GM19324 (cell line): ENCODE results near the gene IL12B.
"Not testable (repeated sequence)": the region's sequence is repeated elsewhere in the genome, so short reads cannot be mapped to it uniquely, and the experiment has no call there.

Experiments used
- ATAC-seq: cut with Tn5 transposase; IDR thresholded peaks from one replicate; pipeline ENCODE4 v1.9.1; 2021; ENCODE audit warnings: mild to moderate bottlenecking, moderate library complexity; ENCODE audit not compliant: unreplicated experiment, low FRiP score

The IL12B gene

GRCh38 chr5:159333545-159333925, 3.2 kb upstream of the IL12B start:
- no peak for ATAC-seq

DNA sequence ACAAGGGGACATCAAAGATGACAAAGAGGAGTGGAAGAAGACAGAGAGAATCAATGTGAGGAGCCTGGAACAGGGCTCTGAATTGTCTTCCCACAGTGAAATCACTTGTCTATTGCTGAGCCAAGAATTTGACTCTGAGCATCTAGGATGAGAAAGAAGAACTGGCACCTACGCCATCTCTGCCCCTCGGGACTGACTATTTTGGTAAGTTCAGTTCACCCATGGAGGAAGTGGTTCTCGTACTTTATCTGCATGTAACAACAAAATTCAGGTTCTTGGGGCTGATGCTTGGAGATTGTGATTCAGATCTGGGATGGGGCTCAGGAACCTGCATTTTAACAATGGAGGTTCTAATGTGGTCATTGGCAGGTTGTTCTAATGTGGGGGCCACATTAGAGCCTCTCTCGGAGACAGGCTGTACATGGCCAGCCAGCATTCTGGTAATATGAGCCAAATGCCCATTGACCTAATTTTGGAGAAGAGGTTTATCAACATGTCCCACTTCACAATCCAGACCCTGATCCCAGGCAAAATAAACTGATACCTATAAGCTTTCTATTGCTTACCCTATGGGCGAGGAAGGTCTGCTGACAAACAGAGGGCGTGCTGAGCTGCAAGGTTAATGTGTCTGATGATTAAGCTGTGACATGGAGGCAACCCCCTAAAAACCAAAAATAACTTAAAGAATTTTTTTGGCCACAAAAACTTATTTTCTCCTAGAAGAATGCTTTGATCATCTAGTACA, 2.7 kb upstream of the IL12B start:
- peak; percentile 48 for ATAC-seq

DNA sequence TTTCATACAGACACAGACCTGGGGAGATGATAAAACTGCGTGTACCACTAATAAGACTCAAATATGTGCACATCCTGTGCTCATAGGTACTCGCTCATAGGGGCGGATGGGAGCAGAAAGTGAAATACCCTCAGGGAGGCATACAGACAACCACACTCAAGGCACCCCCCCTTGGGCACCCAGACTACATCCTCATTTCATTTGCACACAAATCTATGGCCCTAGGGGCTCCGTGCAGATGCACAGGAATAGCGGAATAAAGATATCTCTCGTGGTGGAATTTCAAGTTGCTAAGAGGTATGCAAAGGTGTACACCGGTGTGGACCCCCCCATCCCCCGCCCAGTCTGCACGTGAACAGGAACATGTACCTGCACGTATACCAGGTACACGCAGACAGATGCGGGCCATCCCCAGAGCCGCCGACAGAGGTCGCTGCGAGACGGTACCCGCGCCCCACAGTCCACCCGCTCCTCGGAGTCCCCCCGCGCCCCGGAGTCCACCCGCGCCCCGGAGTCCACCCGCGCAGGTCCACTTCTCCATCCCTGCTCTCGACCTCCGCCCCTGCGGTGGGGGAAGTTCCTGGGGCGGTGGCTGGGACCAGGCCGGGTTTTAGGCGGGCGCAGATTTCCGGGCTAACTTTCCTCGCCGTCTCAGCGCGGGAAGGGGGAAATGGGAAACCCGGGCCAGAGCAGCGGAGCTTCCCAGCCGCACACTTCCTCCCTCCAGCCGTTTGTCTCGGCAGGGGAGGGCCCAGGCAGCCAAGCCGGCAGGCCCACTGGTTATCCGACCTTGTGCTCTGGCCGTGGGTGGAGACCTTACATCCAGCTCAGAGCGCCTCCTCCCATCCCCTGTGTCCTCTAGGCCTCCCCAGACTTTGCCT, 1.0 kb upstream of the IL12B start:
- ATAC-seq, result peak; percentile 42

DNA sequence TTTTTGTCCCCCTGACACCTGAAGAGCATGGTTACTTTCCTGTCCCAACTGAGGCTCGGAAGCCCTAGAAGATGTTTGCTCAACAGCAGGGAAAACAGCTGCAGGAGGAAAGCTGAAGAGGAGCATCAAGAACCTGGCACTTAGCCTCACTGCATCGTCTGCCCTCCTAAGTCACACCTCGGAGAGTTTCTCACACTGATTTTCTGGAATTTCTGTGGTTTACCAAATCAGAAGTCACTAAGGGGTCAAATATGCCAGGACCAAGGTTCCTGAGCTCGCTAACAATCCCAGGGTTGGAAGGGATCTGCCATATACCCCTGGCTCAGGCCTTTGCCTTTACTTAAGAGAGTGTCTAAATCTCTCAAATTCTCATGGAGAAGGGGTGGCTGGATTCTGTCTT, 5.3 kb downstream of the IL12B start:
- ATAC-seq, result no peak

DNA sequence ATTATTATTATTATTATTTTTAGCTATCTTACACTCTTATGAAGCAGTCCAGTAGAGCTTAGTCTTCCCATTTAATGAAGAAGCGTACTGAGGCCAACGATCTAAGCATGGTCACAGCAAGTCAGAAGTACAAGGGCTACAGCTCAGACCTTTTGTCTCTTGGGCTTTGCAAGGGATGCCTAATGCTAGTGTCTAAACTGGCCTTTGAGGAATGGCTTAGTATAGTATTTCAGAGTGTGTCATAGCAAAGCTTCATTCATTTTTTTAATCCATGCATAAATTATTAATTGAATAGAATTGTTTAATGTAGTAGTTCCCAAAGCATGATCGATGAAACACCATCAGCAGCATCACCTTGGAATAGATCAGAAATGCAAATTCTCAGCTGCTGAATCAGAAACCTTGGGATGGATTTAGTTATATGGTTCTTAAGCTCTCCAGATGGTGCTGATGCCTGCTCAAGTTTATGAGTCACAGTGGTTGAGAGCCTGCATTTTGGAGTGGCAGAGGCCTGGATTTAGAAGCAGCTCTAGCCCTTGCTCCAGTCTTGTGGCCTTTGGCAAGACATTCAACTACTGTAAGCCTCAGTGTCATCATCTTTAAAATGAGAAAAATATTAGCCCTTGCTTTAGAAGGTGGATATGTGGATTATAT, 6.1 kb downstream of the IL12B start:
- no peak for ATAC-seq

- ATAC-seq, result no peak
Observed at GRCh38 chr5:159322180-159322579, 8.1 kb downstream of the IL12B start.

DNA sequence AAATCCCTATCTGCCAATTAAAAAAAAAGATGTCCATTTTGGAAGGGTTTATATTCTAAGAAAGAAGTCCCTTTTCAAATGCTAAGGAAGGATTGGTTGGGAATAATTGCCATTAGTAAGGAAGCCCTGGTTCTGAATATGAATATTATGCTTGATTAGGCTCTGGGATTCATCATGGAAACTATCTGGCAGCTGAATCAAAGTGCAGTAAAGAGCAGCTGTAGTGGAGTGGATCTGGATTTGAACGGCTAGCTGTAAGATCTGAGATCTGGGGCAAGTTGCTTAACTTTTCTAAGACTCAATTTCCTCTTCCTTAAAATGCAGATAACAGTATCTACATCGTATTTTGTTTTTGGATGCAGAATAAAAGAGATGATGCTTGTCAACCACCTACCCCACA, 10.5 kb downstream of the IL12B start:
- no peak for ATAC-seq

- no peak for ATAC-seq
Observed at GRCh38 chr5:159319363-159319762, 10.9 kb downstream of the IL12B start.

DNA sequence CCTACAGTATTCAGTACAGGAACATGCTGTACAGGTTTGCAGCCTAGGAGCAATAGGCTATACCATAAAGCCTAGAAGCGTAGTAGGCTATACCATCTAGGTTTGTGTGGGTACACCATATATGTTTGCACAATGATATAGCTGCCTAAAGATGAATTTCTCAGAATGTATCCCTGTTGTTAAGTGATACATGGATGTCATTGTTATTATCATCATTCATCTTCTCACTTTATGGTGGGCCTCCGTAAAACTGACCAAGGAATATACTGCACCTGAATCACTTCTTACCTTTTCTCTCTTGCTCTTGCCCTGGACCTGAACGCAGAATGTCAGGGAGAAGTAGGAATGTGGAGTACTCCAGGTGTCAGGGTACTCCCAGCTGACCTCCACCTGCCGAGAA, 11.8 kb downstream of the IL12B start:
- ATAC-seq, result no peak

DNA sequence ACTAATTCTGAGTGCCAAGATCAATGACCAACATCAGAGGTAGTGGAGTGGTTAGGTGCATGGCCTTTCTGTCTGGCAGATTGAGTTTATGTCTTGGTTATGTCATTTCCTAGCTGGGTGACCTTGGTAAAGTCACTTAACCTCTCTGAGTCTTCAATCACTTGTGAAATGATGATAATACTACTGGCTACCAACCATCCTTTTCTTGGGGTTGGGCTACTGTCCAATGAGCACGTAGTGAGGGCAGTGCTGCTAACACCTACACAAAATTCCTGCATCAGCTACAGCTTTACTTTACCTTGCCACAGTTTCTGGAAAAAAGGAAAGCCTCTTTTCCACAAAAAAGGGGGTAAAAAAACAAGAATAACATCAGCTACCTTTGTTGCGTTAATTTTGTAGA, 12.4 kb downstream of the IL12B start:
- no peak for ATAC-seq

GRCh38 chr5:159316519-159317383, 13.5 kb downstream of the IL12B start:
- ATAC-seq, result no peak

DNA sequence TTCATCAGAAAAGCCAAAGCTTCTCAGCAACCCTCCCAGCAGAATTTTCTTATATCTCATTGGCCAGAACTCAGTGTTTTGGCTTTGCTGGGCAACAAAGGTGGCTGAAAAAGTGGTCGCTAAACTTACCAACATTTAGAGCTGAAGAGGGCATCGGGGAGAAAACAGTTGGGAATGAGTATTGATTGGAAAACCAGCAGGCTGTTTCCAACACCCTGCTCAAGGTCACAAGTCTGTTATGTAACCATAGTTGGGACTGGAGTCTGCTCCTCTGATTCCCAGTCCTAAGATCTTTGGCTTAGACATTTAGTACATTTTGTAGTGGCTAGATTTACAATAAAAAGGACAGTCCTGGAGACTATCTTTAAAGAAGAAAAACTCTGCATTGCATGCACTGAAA, 17.1 kb downstream of the IL12B start:
- ATAC-seq, result no peak

DNA sequence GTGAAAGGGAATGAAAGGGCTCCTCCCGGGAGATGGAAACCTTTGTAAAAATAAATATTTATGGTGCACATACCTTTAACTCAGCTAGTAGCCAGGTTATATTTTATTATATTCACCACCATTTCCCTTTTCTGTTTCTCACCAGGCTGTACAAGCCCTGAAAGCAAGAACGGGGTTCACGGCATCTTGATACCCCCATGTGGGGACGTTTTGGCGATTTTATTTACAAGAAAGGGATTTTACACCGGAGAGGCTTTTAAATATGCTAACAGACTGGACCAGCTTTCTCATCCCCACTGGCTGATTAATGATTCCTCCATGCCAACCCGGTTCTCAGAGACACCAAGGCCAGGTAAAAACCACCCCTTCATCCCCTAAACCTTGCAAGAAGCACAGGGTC, 19.2 kb downstream of the IL12B start:
- no peak for ATAC-seq

GRCh38 chr5:159310511-159310910, 19.8 kb downstream of the IL12B start:
- no peak for ATAC-seq

- ATAC-seq, result no peak
Observed at GRCh38 chr5:159309689-159310433, 20.4 kb downstream of the IL12B start.

GRCh38 chr5:159304961-159305595, 25.2 kb downstream of the IL12B start:
- ATAC-seq, result no peak

- ATAC-seq, result no peak
Observed at GRCh38 chr5:159303286-159303685, 27.0 kb downstream of the IL12B start.

- ATAC-seq, result not testable (repeated sequence)
Observed at GRCh38 chr5:159301929-159302860, 28.1 kb downstream of the IL12B start.
